Fibroblast of villous mesenchyme (primary cell): ENCODE measurements around the gene PCDHGA5. TPM values are rescaled to one million over a fixed set of nuclear protein-coding genes. Genes with fewer than 3 reads are reported as not detected.
"Not testable (repeated sequence)": the region's sequence is repeated elsewhere in the genome, so short reads cannot be mapped to it uniquely, and the experiment has no call there.

Experiments used
- DNase-seq: peaks from one replicate; pipeline ENCODE4 v3.0.0-alpha.2; 2010; ENCODE audit warnings: low read depth
- H3K4me3 ChIP-seq: 2 replicates; pipeline ENCODE4 v1.5.1; 2011; ENCODE audit warnings: low read depth, mild to moderate bottlenecking, low read length
- CTCF ChIP-seq: IDR thresholded peaks from 2 replicates; pipeline ENCODE4 v1.5.1; 2012; ENCODE audit warnings: low read depth, mild to moderate bottlenecking, low read length; ENCODE audit not compliant: insufficient read depth
- total RNA-seq: library from RNA; depleted of rRNA; stranded (reverse); fragments of >200 nt; gene quantifications from 2 replicates; pipeline ENCODE4 v1.2.3, GENCODE V29; 2012

PCDHGA5 gene
- total RNA-seq, 1 donor = 1.3 TPM

DNA sequence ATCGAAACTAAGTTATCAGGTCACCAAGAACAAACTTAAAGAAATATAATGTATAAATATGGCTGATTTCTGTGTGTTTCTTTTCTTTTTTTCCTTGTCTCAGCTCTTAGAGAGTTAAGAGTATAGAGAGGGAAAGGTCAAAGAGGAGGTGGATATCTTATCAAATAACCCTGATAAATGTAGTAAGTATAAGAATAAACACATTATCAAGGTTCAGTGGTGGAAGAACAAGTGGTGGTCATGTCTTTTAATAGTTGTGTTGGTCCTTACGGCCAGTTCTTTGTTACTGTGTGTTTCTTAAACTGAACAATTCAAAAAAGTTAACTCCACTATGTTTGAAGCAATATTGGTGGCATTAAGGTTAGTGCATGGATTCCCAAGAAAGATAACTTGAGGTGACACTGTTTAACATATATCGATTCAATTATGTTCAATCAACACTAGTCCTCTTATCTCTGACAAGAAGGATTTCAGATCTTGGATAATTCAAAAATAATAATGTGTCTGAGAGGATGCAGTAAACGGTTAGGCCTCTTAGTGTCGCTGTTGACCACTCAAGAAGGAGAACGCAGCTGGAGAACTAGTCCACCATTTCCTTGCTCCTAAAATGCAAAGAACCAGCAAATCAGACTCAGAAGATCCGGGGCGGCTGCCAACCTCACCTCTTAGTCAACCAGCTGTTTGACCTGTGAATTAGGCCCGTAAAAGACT, 20.6 kb upstream of the PCDHGA5 start, which contains the start of gene PCDHGA3:
Gene PCDHGA3 (plus strand): TSS at position 588 of the 711 bp plus-strand sequence. CDS start 205 bp downstream, outside the sequence.
- H3K4me3 ChIP-seq = peak within 1 kb of the TSS; percentile 51
- peak; percentile 55 for TF ChIP-seq CTCF
- peak; percentile 61 for DNase-seq

DNA sequence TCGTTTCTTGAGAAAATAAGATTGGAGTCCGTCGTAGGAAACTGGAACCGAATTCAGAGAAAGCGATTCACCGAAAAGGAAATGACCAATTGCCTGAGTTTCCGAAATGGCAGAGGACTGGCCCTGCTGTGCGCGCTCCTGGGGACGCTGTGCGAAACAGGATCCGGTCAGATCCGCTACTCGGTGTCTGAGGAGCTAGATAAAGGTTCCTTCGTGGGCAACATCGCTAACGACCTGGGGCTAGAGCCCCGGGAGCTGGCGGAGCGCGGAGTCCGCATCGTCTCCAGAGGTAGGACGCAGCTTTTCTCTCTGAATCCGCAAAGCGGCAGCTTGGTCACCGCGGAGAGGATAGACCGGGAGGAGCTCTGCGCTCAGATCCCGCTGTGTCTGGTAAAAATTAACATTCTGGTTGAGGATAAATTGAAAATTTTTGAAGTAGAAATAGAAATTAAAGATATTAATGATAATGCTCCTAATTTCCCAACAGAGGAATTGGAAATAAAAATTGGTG, 20.0 kb upstream of the PCDHGA5 start:
- peak overlapping the region; percentile 51 for H3K4me3 ChIP-seq
- no peak for TF ChIP-seq CTCF
- no peak for DNase-seq

- TF ChIP-seq CTCF = no peak
- H3K4me3 ChIP-seq = no peak overlapping the region
- no peak for DNase-seq
Observed at GRCh38 chr5:141345327-141345726, 18.6 kb upstream of the PCDHGA5 start.

GRCh38 chr5:141346017-141346416, 17.9 kb upstream of the PCDHGA5 start:
- not testable (repeated sequence) for DNase-seq

DNA sequence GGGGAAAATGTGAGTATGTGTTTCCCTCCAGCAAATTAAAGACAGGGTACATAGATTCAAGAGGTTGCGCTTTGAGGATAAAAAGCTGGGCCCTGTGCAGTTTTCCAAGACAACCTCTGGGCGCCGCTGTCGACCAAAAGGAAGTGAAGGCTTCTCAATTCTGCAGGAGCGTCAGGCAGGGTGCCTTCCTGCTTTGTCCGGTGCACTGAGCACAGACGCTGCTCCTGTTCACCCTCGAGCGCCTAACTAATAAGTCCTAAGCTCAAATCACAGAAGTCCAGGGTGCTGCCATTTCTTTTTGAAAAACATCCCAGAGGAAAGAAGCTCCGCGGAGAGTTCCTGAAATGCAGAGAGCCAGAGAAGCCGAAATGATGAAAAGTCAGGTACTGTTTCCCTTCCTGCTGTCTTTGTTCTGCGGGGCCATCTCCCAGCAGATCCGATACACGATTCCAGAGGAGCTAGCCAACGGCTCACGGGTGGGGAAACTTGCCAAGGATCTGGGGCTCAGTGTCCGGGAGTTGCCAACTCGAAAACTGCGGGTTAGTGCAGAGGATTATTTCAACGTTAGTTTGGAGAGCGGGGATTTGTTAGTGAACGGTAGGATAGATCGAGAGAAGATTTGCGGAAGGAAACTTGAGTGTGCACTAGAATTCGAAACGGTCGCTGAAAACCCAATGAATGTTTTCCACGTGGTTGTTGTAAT, 13.9 kb upstream of the PCDHGA5 start, which contains the start of gene PCDHGB1:
Gene PCDHGB1 (plus strand): TSS at position 183 of the 703 bp plus-strand sequence. CDS start 162 bp downstream, at position 345.
- peak; percentile 52 for DNase-seq
- TF ChIP-seq CTCF = peak; percentile 59
- peak within 1 kb of the TSS; percentile 24 for H3K4me3 ChIP-seq

More at GRCh38 chr5:141346017-141346416, 17.9 kb upstream of the PCDHGA5 start:
- not testable (repeated sequence) for H3K4me3 ChIP-seq

DNA sequence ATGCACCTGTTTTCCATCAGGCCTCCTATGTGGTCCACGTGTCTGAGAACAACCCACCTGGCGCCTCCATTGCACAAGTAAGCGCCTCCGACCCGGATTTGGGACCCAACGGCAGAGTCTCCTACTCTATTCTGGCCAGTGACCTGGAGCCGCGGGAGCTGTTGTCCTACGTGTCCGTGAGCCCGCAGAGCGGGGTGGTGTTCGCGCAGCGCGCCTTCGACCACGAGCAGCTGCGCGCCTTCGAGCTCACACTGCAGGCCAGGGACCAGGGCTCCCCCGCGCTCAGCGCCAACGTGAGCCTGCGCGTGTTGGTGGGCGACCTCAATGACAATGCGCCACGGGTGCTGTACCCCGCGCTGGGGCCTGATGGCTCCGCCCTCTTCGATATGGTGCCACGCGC, 12.4 kb upstream of the PCDHGA5 start:
- TF ChIP-seq CTCF = no peak
- H3K4me3 ChIP-seq = no peak overlapping the region
- no peak for DNase-seq

GRCh38 chr5:141354900-141355469, 9.0 kb upstream of the PCDHGA5 start, which contains the start of gene PCDHGA4:
Gene PCDHGA4 (plus strand): TSS chr5:141355021. CDS start chr5:141355108, 87 bp downstream.
- peak within 1 kb of the TSS; percentile 53 for H3K4me3 ChIP-seq
- peak; percentile 33 for DNase-seq
- TF ChIP-seq CTCF = peak; percentile 60
